Stimulated activated naive B cell treated with anti-CD40 and anti-IgM and Interleukin-4, amounts not matched to agents 10 μg/mL and 1 μg/mL and 100 μg/mL, for 72 hours (primary cell): ENCODE data around the gene TRIB2.

Experiments
- ATAC-seq, 2 donors: fragments of 150-1000 bp; cut with Tn5 transposase; replicated peaks; 2 replicates each; pipeline ENCODE4 v1.10.0; 2021; ENCODE audit warnings: moderate library complexity in 1 of 2
- DNase-seq: peaks from one replicate; pipeline ENCODE4 v3.0.0; 2021
- H3K27ac Mint-ChIP-seq: one replicate; pipeline ENCODE4 v1.8.0; 2022; ENCODE audit warnings: mild to moderate bottlenecking, mixed read lengths
- H3K27me3 Mint-ChIP-seq, 2 donors: one replicate each; pipeline ENCODE4 v1.8.0; 2022; ENCODE audit warnings: mixed read lengths in 2 of 2
- H3K36me3 Mint-ChIP-seq, 2 donors: one replicate each; pipeline ENCODE4 v1.8.0; 2022; ENCODE audit warnings: mixed read lengths in 2 of 2, mild to moderate bottlenecking in 1 of 2
- H3K4me1 Mint-ChIP-seq, 2 donors: one replicate each; pipeline ENCODE4 v1.8.0; 2022; ENCODE audit warnings: mixed read lengths in 2 of 2, mild to moderate bottlenecking in 1 of 2
- H3K4me3 Mint-ChIP-seq, 2 donors: one replicate each; pipeline ENCODE4 v1.8.0; 2022; ENCODE audit warnings: mild to moderate bottlenecking in 2 of 2, mixed read lengths in 2 of 2, moderate library complexity in 1 of 2
- H3K9me3 Mint-ChIP-seq, 2 donors: one replicate each; pipeline ENCODE4 v1.8.0; 2022; ENCODE audit warnings: mixed read lengths in 2 of 2, mild to moderate bottlenecking in 1 of 2

The TRIB2 gene

DNA sequence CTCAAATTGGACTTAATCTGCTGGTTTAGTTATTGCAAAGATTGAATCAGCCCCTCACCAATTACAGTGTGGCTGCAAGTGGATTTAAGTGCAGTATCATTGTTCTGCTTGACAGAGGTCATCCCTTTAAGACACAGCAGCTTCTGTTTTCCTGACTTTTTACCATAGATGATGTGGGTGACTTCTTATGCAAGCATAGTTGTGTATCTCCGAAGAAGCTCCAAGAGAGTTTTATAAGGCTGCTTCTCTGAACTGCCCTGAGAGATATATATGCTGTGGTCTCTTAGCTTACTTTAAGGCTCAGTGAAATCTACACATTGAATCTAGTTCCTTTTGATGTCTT, 3.5 kb downstream of the TRIB2 start:
- Mint-ChIP-seq H3K36me3 (peaks cover 0 to 1% of the 10 kb centered on the region in 2 donors), H3K4me3 (no peak overlapping the region), H3K4me1 (peaks cover 44 to 83% of the 10 kb centered on the region in 2 donors), H3K9me3 (no peaks in the 10 kb centered on the region), H3K27me3 (no peaks in the 10 kb centered on the region), H3K27ac (no peak overlapping the region)
- ATAC-seq (no peak), DNase-seq (no peak)

DNA sequence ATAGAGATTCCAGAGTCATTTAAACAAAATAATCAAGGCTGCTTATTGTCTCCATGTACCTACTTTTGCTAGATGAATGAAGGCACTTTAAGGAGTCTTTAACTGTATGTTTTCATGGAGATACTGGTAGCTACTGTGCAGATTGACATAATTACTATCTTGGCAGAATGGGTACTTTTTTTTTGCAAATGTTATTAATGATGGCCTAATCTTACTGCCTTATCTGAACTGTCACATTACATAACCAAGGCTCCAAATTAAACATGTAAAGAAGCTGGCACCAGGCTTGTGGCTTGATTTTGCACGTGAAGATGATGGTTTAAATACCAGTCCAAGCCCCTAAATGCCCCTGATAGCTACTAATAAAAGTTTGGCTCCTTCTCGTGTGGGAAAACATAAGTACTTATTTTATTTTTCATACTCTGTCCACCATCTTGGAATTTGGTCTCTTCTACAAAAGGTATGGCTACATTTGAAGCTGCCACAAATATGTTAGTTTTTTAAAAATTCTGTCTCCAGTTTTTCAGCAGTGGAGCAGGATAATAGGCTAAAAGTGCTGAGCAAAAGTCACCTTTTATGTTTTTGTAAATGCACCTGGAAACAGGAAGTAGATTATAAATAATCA, 4.1 kb downstream of the TRIB2 start:
- Mint-ChIP-seq H3K9me3 (no peaks in the 10 kb centered on the region), H3K4me3 (no peak overlapping the region), H3K27ac (no peak overlapping the region), H3K36me3 (peaks cover 0 to 1% of the 10 kb centered on the region in 2 donors), H3K27me3 (no peaks in the 10 kb centered on the region), H3K4me1 (peaks cover 48 to 83% of the 10 kb centered on the region in 2 donors)
- no peak for DNase-seq
- ATAC-seq = no peak

DNA sequence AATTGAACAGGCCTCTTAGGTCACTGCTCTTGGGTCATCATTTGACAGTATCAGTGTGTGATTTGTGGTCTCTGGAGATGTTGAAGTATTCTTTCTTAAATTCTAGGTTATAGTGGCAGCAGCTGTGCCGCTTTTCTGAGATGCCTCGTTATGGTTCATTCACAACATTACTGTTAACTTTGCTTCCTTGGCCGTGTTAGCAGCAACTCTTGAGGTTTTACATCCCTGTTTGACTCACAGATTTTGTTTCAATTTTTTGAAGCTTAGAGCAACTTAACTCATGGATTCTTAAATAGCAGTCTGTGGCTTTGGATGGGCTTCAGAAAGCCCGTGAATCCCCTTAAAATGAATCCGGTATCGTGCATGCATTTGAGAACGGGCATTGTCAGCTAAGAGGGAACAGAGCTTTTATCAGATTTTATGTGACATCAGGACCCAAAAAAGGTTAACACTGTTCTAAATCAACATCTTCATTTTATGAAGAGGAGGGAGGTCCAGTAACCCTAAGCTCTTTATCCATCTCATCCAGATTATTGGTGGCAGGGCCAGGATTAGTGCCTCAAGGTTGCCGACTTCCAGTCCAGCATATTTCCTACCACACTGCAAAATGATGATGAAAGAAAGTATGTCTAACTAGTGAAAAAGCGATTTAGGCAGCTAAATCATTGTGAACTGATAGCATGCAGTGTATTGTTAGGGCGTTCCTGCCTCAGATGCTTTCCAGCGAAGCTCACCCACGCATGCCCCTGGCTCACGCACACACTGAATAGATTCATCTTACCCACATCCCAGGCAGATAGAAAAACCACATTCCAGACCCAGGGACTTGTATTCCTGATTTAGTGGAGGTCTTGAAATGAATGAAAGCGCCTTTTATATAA, 5.1 kb downstream of the TRIB2 start:
- peak overlapping the region; percentile 3 for H3K27ac Mint-ChIP-seq
- H3K36me3 Mint-ChIP-seq = peaks cover 0 to 1% of the 10 kb centered on the region in 2 donors
- H3K4me1 Mint-ChIP-seq = peaks cover 49 to 86% of the 10 kb centered on the region in 2 donors
- H3K9me3 Mint-ChIP-seq = no peaks in the 10 kb centered on the region
- H3K27me3 Mint-ChIP-seq = no peaks in the 10 kb centered on the region
- ATAC-seq (no peak), DNase-seq (no peak)
- H3K4me3 Mint-ChIP-seq = no peak overlapping the region

DNA sequence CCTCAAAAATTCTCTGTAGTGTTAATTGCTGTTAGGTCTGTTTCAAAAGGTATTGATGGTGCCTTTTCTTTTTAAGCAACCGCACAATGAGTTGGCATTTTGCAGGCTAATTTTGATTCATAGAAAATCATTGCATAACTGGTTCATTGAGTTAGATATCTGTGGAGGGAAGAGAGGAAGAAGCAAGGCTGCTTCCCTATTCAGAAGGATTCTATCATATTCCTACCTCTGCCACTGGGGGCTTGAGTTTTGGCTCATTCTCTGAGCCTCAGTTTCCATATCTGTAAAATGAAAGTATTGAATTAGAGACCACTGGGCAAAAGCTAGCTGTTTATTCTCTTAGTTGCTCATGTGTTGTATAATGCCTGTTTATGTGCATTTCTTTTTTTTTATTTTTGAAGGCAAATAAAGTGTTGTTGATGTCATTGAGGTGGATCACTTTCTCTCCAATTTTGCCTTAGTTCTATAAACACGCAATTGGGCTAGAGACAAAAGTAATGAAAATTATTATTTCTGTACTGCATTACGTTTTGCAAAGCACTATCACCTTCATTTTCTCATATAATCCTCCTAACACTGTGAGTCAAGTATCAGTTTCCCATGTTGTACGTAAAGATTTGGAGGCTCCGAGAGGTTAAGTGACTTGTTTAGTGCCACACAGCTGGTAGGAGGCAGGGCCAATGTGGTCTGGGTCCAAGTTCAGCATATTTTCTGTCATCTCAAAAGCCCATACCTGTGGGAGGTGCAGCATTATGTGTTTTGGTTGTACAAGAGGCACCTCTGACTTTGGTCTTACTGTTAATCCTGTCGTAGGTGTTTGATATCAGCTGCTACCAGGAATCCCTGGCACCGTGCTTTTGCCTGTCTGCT, 5.9 kb downstream of the TRIB2 start:
- H3K27me3 Mint-ChIP-seq = no peaks in the 10 kb centered on the region
- DNase-seq = no peak
- no peak overlapping the region for H3K4me3 Mint-ChIP-seq
- no peak overlapping the region for H3K27ac Mint-ChIP-seq
- H3K9me3 Mint-ChIP-seq = no peaks in the 10 kb centered on the region
- no peak for ATAC-seq
- peaks cover 0 to 1% of the 10 kb centered on the region in 2 donors for H3K36me3 Mint-ChIP-seq
- H3K4me1 Mint-ChIP-seq = peaks cover 53 to 93% of the 10 kb centered on the region in 2 donors

DNA sequence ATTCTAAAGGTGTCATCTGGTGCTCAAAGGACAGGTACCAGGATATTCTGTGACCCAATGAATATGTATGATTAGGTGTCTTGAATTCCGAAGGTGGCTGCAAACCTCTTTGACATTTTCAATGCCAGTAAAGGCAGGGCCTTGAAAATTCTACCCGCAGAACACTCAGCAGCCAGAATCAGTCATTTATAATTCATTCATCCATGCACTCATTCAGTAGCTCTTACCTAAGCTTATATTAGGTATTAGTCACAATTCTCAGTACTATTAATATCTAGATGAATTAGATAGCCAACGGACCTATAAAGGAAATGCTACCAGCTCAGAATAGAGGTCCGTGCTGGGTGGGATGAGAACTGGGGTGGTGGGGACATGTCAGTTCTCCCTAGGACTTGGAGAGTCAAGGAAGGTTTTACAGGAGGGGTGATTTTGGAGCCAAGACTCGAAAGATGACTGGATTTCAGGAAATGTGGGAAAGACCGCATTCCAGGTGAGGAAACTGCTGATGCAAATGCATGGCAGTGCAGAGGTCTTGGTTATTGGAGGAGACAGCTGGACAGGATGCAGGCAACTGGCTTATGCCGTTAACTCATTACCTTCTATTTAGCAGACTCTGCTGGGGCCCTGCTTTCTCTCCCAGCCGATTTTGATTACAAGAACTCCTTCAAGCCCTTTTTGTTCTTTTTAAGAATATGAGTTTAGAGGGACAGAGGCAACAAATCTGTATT, 7.2 kb downstream of the TRIB2 start:
- no peaks in the 10 kb centered on the region for H3K9me3 Mint-ChIP-seq
- H3K36me3 Mint-ChIP-seq = peaks cover 0 to 1% of the 10 kb centered on the region in 2 donors
- H3K4me1 Mint-ChIP-seq = peaks cover 58 to 95% of the 10 kb centered on the region in 2 donors
- H3K27me3 Mint-ChIP-seq = no peaks in the 10 kb centered on the region
- H3K27ac Mint-ChIP-seq = no peak overlapping the region
- no peak for ATAC-seq
- no peak overlapping the region for H3K4me3 Mint-ChIP-seq
- no peak for DNase-seq

DNA sequence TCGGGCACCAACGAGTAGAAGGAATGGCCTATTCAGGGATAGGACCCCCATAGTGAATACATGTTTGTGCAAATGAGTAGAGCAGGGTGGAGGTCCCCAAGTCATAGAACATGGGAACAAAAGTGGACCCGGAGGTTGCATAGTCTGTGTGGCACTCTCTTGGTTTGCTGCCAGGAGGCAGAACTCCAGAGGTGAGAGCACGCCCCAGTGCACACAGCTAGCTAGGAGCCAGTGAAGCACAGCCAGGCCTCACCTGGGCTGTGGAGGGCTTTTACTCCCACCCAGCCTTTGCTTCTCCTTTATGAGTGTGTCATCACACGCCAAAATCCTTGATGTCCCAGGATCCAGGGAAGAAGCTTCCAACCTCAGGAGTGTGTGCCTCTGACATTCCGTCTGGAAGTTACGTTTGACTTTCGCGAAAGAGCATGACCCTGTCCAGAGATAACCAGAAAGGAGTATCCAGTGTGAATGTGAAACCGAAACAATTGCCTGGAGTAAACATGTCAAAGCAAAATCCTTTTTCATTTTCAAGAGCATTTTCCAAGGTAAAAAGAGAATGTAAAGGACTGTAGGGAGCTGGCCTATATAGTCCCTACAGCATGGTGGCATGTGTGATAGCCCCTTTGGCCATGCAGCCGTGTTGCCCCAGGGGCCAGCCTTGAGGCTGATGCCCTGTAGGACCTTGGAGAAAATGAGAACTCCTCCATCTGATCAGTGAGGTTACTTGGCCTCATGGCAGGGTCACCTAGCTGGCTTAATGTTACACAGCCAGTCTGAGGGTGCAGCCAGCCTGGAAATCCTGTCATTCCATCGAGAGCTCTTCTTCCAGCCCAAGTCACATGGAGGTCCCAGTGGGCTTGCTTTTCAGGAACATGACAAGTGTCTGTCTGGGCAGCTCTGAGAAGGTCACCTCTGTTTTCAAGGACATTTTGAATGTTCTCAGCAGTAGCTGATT, 8.8 kb downstream of the TRIB2 start:
- no peak overlapping the region for H3K4me3 Mint-ChIP-seq
- peaks cover 52 to 89% of the 10 kb centered on the region in 2 donors for H3K4me1 Mint-ChIP-seq
- H3K27me3 Mint-ChIP-seq = no peaks in the 10 kb centered on the region
- no peak for ATAC-seq
- H3K36me3 Mint-ChIP-seq = peaks cover 0 to 1% of the 10 kb centered on the region in 2 donors
- H3K27ac Mint-ChIP-seq = no peak overlapping the region
- DNase-seq = no peak
- H3K9me3 Mint-ChIP-seq = no peaks in the 10 kb centered on the region

DNA sequence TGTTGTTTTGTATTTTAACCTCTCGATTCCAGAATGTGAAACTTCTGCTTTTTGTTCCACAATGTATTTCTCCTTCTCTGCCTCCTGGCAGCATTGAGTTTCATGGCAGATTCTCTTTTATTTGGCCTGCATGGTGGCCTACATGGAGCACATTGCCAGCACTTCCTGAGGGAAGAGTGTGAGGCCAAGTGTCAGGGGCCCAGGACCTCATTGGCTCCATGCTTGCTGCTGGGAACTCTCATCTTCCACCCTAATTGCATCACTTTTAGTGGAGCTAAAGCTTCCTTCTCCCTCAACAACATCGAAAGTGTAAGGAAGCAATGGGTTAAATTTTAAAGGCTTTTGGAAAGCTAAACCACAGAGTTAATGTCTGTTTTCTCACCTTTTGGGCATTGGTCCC, 9.5 kb downstream of the TRIB2 start:
- Mint-ChIP-seq H3K36me3 (peaks cover 1 to 6% of the 10 kb centered on the region in 2 donors), H3K27ac (peak overlapping the region; percentile 76), H3K9me3 (no peaks in the 10 kb centered on the region), H3K4me3 (no peak overlapping the region), H3K27me3 (no peaks in the 10 kb centered on the region), H3K4me1 (peaks cover 55 to 89% of the 10 kb centered on the region in 2 donors)
- DNase-seq = no peak
- ATAC-seq = no peak

DNA sequence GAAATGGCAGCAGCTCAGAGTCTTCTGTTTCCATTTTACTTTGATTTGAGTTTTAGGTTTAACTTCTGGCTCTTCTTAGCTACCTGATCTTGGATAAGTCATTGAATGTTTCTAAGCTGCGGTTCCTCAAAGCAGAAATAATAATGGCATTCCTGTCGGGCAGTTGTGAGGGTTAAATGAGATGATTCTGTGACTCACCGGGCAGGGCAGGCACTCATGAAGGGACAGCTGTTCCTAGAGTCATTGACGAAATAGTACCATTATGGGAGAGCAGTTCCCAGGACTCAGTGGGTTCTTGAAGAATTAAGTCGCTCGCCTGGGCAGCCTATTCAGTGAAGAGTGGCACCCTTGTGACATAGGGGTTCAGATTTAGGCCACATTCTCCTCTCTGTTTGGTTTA, 10.3 kb downstream of the TRIB2 start:
- no peaks in the 10 kb centered on the region for H3K9me3 Mint-ChIP-seq
- no peak overlapping the region for H3K4me3 Mint-ChIP-seq
- peaks cover 1 to 6% of the 10 kb centered on the region in 2 donors for H3K36me3 Mint-ChIP-seq

DNA sequence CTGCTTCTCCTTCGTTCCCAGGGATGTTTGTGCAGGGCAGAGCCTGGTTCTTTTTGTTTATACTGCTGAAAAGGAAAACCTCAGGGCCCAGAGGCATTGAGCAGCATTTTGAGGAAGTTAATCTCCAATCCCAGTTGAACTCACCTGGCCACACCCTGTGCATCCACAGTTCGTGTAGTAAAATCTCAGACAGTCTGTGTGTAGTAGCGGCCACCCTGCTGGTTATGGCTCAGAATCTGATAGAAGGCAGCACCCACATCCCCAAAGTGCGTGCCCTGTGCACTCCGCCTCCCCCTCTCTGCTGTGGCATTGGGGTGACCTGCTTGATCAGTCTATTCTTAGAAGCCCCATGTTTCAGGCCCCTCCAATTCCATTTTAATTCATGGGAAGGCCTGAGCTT, 10.9 kb downstream of the TRIB2 start:
- Mint-ChIP-seq H3K4me1 (peaks cover 59 to 89% of the 10 kb centered on the region in 2 donors), H3K27ac (peak overlapping the region; percentile 37), H3K27me3 (no peaks in the 10 kb centered on the region), H3K4me3 (peak overlapping the region in 1 of 2 donors; percentile 75), H3K36me3 (peaks cover 1 to 6% of the 10 kb centered on the region in 2 donors), H3K9me3 (no peaks in the 10 kb centered on the region)
- DNase-seq (no peak), ATAC-seq (no peak)

More for the DNA sequence above, 10.3 kb downstream of the TRIB2 start:
- Mint-ChIP-seq H3K27ac (no peak overlapping the region), H3K4me1 (peaks cover 58 to 89% of the 10 kb centered on the region in 2 donors), H3K27me3 (no peaks in the 10 kb centered on the region)
- DNase-seq (no peak), ATAC-seq (no peak)

DNA sequence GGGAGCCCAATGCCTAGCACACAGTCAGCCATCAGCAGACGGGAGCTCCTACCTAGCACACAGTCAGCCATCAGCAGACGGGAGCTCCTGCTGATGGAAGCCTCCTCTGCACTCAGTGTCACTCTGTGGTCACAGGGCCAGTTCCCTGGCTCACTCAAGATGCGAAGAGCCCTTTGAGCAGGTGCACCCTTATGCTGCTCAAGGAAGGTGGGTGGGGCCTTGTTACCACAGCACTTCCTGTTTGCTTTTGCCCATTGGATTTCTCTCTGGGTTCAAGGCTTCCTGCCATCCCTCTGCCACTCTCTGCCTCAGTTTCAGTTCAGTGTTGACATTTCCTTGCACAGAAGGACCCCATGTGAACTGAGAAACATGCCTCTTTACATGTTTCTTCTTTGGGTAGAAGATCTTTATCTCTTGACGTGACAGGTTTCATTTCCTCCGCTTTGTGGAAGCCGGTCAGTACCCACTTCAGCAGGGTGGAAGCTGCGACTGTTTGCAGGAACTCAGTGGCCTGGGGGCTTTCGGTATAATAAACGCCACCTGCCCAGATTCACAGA, 11.6 kb downstream of the TRIB2 start:
- Mint-ChIP-seq H3K36me3 (peaks cover 1 to 6% of the 10 kb centered on the region in 2 donors), H3K4me1 (peaks cover 56 to 82% of the 10 kb centered on the region in 2 donors), H3K27ac (peak overlapping the region; percentile 37), H3K27me3 (no peaks in the 10 kb centered on the region), H3K4me3 (peak overlapping the region; percentile 42 to 75), H3K9me3 (no peaks in the 10 kb centered on the region)
- ATAC-seq = peak; percentile 90 to 92
- DNase-seq = peak; percentile 74

DNA sequence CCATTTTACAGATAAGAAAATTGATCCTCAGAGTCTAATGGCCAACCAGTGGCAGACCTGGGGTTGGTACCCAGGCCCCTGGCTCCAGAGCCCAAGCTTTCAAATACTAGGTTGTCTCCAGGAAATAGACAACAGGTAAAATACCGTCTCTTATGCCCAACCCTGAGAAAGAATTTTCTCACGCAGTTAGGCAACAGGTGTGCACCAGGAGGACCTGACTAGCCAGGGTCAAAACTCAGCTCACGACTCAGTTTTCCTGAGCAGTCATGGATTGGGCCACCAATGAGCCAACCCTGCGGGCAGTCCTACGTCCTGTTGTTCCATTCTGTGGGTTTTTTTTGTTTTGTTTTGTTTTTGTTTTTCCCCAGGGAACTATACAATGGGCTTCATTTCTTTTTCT, 13.5 kb downstream of the TRIB2 start:
- DNase-seq = no peak
- H3K27me3 Mint-ChIP-seq = no peaks in the 10 kb centered on the region
- peaks cover 0 to 6% of the 10 kb centered on the region in 2 donors for H3K36me3 Mint-ChIP-seq
- no peak overlapping the region for H3K27ac Mint-ChIP-seq
- H3K4me1 Mint-ChIP-seq = peaks cover 49 to 77% of the 10 kb centered on the region in 2 donors
- no peak for ATAC-seq
- no peak overlapping the region for H3K4me3 Mint-ChIP-seq
- H3K9me3 Mint-ChIP-seq = no peaks in the 10 kb centered on the region

DNA sequence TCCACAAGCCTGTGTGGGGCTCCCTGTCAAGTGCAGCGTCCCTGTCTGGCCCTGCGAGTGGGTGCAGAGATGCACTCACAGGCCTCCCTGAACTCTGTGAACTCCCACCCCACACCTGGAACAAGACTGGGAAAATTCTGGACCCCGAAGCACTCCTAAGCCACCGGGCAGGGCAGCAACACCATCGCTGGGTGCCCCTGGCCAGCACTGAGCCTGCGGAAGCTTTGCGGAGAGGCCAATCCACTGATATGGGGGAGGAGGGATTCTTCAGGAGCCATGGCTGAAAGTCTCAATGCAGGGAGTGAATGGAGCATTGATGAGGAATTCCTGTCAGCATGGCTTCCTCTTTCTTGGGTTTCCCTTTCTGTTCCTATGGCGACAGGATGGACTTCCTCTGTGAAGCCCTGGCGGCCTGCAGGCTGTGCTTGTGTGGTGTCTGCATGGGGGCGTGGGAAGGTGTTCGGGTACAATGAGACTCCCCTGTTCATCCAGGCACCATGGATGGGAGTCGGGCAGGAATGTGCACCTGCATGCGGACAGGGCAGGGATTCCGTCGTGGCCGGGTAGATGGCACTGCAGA, 15.1 kb downstream of the TRIB2 start:
- H3K27ac Mint-ChIP-seq = peak overlapping the region; percentile 4
- ATAC-seq (no peak), DNase-seq (no peak)
- H3K4me3 Mint-ChIP-seq = no peak overlapping the region
- peaks cover 5 to 13% of the 10 kb centered on the region in 2 donors for H3K36me3 Mint-ChIP-seq
- peaks cover 52 to 78% of the 10 kb centered on the region in 2 donors for H3K4me1 Mint-ChIP-seq
- H3K9me3 Mint-ChIP-seq = no peaks in the 10 kb centered on the region
- H3K27me3 Mint-ChIP-seq = no peaks in the 10 kb centered on the region
